ENCODE data around the gene DCANP1.

DCANP1 gene

GRCh38 chr5:135440916-135441315, 6.2 kb downstream of the DCANP1 start:
- no peak for DNase-seq

- DNase-seq: no peak
These were observed 7.6 kb downstream of the DCANP1 start for GRCh38 chr5:135439231-135440205.

- DNase-seq: no peak
These were observed 8.4 kb downstream of the DCANP1 start for GRCh38 chr5:135438636-135439221.

- DNase-seq: no peak
These were observed 9.2 kb downstream of the DCANP1 start for GRCh38 chr5:135437796-135438560.

GRCh38 chr5:135437422-135437795, 9.7 kb downstream of the DCANP1 start:
- no peak for DNase-seq

GRCh38 chr5:135436951-135437418, 10.2 kb downstream of the DCANP1 start:
- DNase-seq: no peak

- DNase-seq: no peak
These were observed 11.4 kb downstream of the DCANP1 start for GRCh38 chr5:135435467-135436330.

- no peak for DNase-seq
These were observed 12.3 kb downstream of the DCANP1 start for GRCh38 chr5:135434591-135435466.

GRCh38 chr5:135433681-135434426, 13.3 kb downstream of the DCANP1 start:
- no peak for DNase-seq

- no peak for DNase-seq
These were observed 15.0 kb downstream of the DCANP1 start for GRCh38 chr5:135432113-135432512.

GRCh38 chr5:135430135-135430437, 17.1 kb downstream of the DCANP1 start:
- DNase-seq: no peak

- no peak for DNase-seq
These were observed 17.6 kb downstream of the DCANP1 start for GRCh38 chr5:135429301-135430134.

GRCh38 chr5:135428586-135428985, 18.6 kb downstream of the DCANP1 start:
- no peak for DNase-seq

- peak; percentile 60 for DNase-seq
These were observed 20.8 kb downstream of the DCANP1 start for GRCh38 chr5:135426102-135427082.

- no peak for DNase-seq
These were observed 21.5 kb downstream of the DCANP1 start for GRCh38 chr5:135425641-135426040.

- no peak for DNase-seq
These were observed 23.3 kb downstream of the DCANP1 start for GRCh38 chr5:135423846-135424168.

- DNase-seq: no peak
These were observed 23.9 kb downstream of the DCANP1 start for GRCh38 chr5:135423146-135423845.

GRCh38 chr5:135422419-135422818, 24.7 kb downstream of the DCANP1 start:
- no peak for DNase-seq
